ENCODE measurements around the gene CNR1.

Gene CNR1

DNA sequence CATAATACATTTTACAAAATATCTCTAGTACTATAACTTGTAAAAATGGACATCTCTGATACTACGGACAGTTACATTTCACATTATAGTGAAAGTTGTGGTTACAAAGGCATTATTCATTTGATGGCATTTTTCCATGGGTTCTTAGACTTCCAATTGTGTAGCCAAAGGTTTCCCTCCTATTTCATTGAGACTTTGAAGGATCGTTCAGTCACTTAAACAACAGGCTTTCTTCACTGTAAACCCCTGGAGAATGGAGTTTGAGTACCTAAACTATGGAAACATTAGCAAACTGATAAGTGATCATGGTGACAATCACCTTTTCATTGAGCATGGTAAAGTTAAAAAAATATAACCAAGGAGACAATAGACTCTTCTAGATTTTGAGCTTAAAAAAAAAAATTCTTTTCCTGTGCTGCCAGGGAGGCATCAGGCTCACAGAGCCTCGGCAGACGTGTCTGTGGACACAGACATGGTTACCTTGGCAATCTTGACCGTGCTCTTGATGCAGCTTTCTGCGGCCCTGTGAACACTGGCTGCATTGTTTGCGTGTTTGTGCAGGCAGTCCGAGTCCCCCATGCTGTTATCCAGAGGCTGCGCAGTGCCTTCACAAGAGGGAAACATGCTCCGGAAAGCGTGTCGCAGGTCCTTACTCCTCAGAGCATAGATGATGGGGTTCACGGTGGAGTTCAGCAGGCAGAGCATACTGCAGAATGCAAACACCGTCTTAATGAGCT, 22.6 kb downstream of the CNR1 start:
- no peak for TF ChIP-seq TOX (CRISPR knock-in tag; IDR thresholded peaks at IDR 0.05; ENCODE audit: borderline replicate concordance)
- no peak for TF ChIP-seq ZFP3 (CRISPR knock-in tag; IDR thresholded peaks at IDR 0.05)
- TF ChIP-seq PPARA (CRISPR knock-in tag; IDR thresholded peaks at IDR 0.05; ENCODE audit: borderline replicate concordance), result no peak
- no peak for TF ChIP-seq ZFP30 (CRISPR knock-in tag; IDR thresholded peaks at IDR 0.05)
- no peak for TF ChIP-seq SNAI2 (CRISPR knock-in tag; IDR thresholded peaks at IDR 0.05)
- no peak for TF ChIP-seq ZNF70 (CRISPR knock-in tag; IDR thresholded peaks at IDR 0.05)
- TF ChIP-seq, protein P1, sequence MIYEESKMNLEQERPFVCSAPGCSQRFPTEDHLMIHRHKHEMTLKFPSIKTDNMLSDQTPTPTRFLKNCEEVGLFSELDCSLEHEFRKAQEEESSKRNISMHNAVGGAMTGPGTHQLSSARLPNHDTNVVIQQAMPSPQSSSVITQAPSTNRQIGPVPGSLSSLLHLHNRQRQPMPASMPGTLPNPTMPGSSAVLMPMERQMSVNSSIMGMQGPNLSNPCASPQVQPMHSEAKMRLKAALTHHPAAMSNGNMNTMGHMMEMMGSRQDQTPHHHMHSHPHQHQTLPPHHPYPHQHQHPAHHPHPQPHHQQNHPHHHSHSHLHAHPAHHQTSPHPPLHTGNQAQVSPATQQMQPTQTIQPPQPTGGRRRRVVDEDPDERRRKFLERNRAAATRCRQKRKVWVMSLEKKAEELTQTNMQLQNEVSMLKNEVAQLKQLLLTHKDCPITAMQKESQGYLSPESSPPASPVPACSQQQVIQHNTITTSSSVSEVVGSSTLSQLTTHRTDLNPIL (CRISPR knock-in tag; IDR thresholded peaks at IDR 0.05; ENCODE audit: low read depth), result no peak
- TF ChIP-seq, protein P2, sequence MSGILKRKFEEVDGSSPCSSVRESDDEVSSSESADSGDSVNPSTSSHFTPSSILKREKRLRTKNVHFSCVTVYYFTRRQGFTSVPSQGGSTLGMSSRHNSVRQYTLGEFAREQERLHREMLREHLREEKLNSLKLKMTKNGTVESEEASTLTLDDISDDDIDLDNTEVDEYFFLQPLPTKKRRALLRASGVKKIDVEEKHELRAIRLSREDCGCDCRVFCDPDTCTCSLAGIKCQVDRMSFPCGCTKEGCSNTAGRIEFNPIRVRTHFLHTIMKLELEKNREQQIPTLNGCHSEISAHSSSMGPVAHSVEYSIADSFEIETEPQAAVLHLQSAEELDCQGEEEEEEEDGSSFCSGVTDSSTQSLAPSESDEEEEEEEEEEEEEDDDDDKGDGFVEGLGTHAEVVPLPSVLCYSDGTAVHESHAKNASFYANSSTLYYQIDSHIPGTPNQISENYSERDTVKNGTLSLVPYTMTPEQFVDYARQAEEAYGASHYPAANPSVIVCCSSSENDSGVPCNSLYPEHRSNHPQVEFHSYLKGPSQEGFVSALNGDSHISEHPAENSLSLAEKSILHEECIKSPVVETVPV (CRISPR knock-in tag; IDR thresholded peaks at IDR 0.05), result no peak
- no peak for TF ChIP-seq OSR1 (CRISPR knock-in tag; IDR thresholded peaks at IDR 0.05)
- no peak for TF ChIP-seq TCF4 (CRISPR knock-in tag; IDR thresholded peaks at IDR 0.05; ENCODE audit: borderline replicate concordance)
- TF ChIP-seq CSDC2 (CRISPR knock-in tag; IDR thresholded peaks at IDR 0.05), result no peak
- no peak for TF ChIP-seq RARB (CRISPR knock-in tag; IDR thresholded peaks at IDR 0.05)
- no peak for TF ChIP-seq ISL1 (CRISPR knock-in tag; IDR thresholded peaks at IDR 0.05)
- TF ChIP-seq ARNTL (CRISPR knock-in tag; IDR thresholded peaks at IDR 0.05; ENCODE audit: borderline replicate concordance, low read depth), result no peak
- TF ChIP-seq ZNF565 (CRISPR knock-in tag; conservative IDR thresholded peaks at IDR 0.05; ENCODE audit: low read depth), result no peak
- no peak for ATAC-seq

DNA sequence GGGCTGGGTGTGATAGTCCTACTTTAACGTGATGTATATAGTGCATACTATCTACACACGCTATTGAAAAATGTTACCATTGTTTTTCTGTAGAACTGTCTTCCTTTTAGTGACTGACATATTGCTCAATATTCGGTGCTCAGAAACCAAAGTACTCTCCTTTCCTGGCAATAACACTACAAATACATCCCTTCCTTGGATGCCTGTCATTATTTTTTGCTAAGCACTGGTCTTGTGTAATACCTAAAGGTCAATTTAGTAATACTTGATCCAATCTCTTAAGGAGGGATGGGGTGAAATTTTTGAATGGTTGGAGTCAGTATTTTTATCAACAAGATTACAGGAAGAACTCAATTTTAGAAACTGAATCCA, 23.9 kb downstream of the CNR1 start:
- no peak for ATAC-seq
- TF ChIP-seq ISL1 (CRISPR knock-in tag; IDR thresholded peaks at IDR 0.05) (no peak), PPARA (CRISPR knock-in tag; IDR thresholded peaks at IDR 0.05; ENCODE audit: borderline replicate concordance) (no peak), ZC3H10 (CRISPR knock-in tag; IDR thresholded peaks at IDR 0.05) (no peak)

DNA sequence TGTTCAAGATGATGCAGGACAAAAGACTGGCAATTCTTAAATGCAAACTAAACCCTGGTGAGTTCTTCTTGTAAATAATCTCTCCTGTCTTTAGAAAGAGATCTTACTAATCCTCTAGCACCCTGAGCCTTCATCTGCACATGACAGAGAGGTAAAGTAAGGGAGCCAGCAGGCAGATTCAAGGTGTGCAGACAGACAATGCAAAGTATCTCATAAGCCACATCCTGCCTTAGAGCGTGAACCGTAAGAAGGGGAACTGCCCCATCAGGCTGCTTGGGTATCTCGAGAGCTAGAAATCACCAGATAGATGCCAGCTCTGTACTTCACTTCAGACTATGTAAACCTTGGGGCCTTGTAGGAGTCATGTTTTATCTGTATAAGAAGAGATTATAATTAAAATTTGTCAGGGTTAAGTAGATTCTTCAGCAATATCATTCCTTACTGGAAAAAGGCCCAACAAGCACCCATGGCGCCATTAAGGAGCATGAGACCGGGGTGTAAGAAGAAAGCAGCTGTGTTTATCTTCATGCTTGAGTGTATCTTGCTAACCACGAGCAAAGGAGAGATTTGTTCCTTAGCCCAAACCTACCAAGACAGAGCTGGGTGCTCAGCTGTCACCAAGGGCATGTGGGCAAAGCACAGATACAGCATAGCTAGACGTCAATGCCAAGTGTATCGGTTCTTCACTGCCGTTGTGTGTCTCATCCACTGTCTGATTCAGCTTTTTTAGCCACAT, 24.4 kb downstream of the CNR1 start:
- no peak for ATAC-seq
- TF ChIP-seq ARNTL (CRISPR knock-in tag; IDR thresholded peaks at IDR 0.05; ENCODE audit: borderline replicate concordance, low read depth), result no peak
- no peak for TF ChIP-seq ZNF8 (CRISPR knock-in tag; IDR thresholded peaks at IDR 0.05)
- no peak for TF ChIP-seq BACH2 (CRISPR knock-in tag; IDR thresholded peaks at IDR 0.05; ENCODE audit: borderline replicate concordance)
- TF ChIP-seq, protein P2 (CRISPR knock-in tag; IDR thresholded peaks at IDR 0.05), result no peak
- TF ChIP-seq, protein P1 (CRISPR knock-in tag; IDR thresholded peaks at IDR 0.05; ENCODE audit: low read depth), result no peak

DNA sequence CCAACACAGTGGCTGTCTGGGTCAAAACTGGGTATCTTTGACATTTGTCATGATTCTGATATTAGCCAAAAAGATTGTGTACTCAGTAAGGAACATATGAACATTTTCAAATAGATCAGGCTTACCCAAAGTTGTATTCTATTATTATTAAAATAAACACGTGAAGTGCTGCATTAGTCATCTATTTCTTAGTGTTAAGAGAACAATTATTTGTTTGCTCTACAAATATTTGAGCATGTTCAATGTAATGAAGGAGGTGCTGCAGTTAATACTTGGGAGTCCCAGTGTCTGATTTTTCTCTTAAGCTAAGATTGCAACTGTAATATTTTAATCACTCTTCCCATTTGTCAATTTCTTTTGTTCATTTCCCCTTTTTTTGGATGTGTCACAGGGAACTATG, 28.2 kb downstream of the CNR1 start:
- TF ChIP-seq GLIS3 (CRISPR knock-in tag; IDR thresholded peaks at IDR 0.05) (no peak), ISL1 (CRISPR knock-in tag; IDR thresholded peaks at IDR 0.05) (no peak), ZC3H10 (CRISPR knock-in tag; IDR thresholded peaks at IDR 0.05) (no peak), ZFP30 (CRISPR knock-in tag; IDR thresholded peaks at IDR 0.05) (no peak), ZNF8 (CRISPR knock-in tag; IDR thresholded peaks at IDR 0.05) (no peak), ZNF70 (CRISPR knock-in tag; IDR thresholded peaks at IDR 0.05) (no peak), ZNF565 (CRISPR knock-in tag; conservative IDR thresholded peaks at IDR 0.05; ENCODE audit: low read depth) (no peak), RARB (CRISPR knock-in tag; IDR thresholded peaks at IDR 0.05) (no peak), OSR1 (CRISPR knock-in tag; IDR thresholded peaks at IDR 0.05) (no peak)
- TF ChIP-seq, protein P3, sequence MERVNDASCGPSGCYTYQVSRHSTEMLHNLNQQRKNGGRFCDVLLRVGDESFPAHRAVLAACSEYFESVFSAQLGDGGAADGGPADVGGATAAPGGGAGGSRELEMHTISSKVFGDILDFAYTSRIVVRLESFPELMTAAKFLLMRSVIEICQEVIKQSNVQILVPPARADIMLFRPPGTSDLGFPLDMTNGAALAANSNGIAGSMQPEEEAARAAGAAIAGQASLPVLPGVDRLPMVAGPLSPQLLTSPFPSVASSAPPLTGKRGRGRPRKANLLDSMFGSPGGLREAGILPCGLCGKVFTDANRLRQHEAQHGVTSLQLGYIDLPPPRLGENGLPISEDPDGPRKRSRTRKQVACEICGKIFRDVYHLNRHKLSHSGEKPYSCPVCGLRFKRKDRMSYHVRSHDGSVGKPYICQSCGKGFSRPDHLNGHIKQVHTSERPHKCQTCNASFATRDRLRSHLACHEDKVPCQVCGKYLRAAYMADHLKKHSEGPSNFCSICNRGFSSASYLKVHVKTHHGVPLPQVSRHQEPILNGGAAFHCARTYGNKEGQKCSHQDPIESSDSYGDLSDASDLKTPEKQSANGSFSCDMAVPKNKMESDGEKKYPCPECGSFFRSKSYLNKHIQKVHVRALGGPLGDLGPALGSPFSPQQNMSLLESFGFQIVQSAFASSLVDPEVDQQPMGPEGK (CRISPR knock-in tag; IDR thresholded peaks at IDR 0.05; ENCODE audit: borderline replicate concordance), result no peak
- TF ChIP-seq, protein P1 (CRISPR knock-in tag; IDR thresholded peaks at IDR 0.05; ENCODE audit: low read depth), result no peak
- TF ChIP-seq, protein P2 (CRISPR knock-in tag; IDR thresholded peaks at IDR 0.05), result no peak

More for the DNA sequence above, 28.2 kb downstream of the CNR1 start:
- ATAC-seq, result no peak

Data from SK-N-SH treated with all-trans-retinoic acid at 6 μM for 48 hours (cell line).